Chondrocyte (in vitro differentiated cells): ENCODE results near the gene CCDC142. TPM values are rescaled to one million over a fixed set of nuclear protein-coding genes. Genes with fewer than 3 reads are reported as not detected.

Experiments
- DNase-seq: peaks from one replicate; pipeline ENCODE4 v3.0.0; 2021; ENCODE audit warnings: mixed read lengths, low spot score
- H3K27ac Mint-ChIP-seq: one replicate; pipeline ENCODE4 v1.8.0; 2021; ENCODE audit warnings: mild to moderate bottlenecking, moderate library complexity, mixed read lengths; ENCODE audit not compliant: unreplicated experiment
- H3K27me3 Mint-ChIP-seq: 2 replicates; pipeline ENCODE4 v1.8.0; 2021; ENCODE audit warnings: low read depth, mixed read lengths
- H3K36me3 Mint-ChIP-seq: 2 replicates; pipeline ENCODE4 v1.8.0; 2021; ENCODE audit warnings: low read depth, mixed read lengths
- H3K4me1 Mint-ChIP-seq: 2 replicates; pipeline ENCODE4 v1.8.0; 2021; ENCODE audit warnings: low read depth, mild to moderate bottlenecking, mixed read lengths
- H3K4me3 Mint-ChIP-seq: one replicate; pipeline ENCODE4 v1.8.0; 2021; ENCODE audit warnings: mild to moderate bottlenecking, moderate library complexity, mixed read lengths; ENCODE audit not compliant: unreplicated experiment
- H3K9me3 Mint-ChIP-seq: 2 replicates; pipeline ENCODE4 v1.8.0; 2021; ENCODE audit warnings: low read depth, mixed read lengths
- CTCF ChIP-seq: fragments of 200-600 bp; sonication (generic); IDR thresholded peaks from 2 replicates; pipeline ENCODE4 v1.5.0; 2021; ENCODE audit warnings: antibody characterized with exemption, mild to moderate bottlenecking, moderate library complexity
- total RNA-seq: library from RNA; stranded (reverse); gene quantifications from 3 replicates; pipeline ENCODE4 v1.2.1, GENCODE V29; 2021

CCDC142 gene
- total RNA-seq, 1 donor from 2014 or later: 12.7 TPM

DNA sequence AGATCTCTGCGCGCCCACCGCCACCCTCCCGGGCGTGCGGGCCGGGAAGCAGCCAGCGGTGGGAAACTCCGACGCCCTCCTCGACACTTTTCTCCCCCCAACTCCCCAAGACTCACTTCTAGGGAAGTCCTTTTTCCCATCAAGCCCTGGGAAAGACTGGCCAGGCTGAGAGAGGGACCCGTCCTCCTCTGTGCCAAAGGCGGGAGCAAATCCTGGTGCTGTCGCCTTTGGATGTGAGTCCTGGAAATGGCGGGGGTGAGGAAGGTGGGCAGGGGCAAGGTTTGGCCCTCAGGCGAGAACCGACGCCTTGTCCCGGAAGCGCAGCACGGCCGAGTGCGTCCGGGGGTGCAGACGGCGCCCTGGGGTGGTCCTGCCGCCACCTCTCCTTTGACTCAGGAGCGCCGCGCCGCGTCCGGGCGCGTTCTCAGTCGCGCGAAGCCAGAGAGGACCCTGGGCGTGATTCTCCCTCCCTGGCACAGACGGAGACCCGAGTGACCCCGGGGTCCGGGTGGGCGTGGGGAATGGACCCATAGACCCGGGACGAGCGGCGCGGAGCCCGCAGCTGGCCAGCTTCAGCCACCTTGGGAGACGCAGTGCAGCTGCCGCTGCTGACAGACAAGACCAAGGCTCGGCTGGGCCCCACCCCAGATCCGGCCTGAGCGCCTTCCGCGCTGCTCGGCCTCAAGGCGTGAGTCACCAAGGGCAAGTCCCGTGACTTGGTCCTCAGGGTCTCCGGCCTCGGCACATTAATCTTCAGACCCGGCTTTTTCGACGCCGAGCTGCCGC, 20.1 kb upstream of the CCDC142 start:
- Mint-ChIP-seq H3K4me3 (peak overlapping the region; percentile 71), H3K27ac (peak overlapping the region; percentile 85), H3K27me3 (peaks cover 18% of the 10 kb centered on the region), H3K36me3 (peaks cover 12% of the 10 kb centered on the region), H3K4me1 (peaks cover 68% of the 10 kb centered on the region), H3K9me3 (no peaks in the 10 kb centered on the region)
- no peak for DNase-seq
- peak; percentile 71 for TF ChIP-seq CTCF

DNA sequence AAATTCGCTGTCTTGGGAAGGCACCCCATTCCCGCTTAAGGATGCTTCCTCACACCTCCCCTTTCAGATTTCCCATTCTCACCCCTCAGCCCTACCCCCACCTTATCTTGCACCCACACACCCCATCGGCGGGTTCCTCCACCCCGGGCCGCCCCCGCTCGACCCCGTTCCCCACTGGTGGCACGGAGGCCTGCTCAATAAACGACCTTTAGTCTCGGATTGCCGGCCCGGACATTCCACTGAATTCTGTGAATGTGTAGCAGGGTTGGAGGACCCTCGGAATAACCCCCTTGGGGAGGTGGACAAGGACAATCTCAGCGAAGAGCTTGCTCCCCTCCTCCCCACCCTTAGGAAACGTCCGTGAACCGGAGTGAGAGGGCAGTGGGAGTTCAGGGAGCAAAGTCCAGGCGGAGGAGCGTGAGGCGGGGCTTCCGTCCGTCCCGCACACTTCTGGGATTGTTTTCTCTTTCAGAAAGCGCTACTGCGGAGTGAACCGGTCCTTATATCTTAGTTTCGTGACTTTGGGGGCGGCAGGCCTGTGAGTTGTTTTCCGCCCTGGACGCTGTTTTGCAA, 19.4 kb upstream of the CCDC142 start:
- peaks cover 22% of the 10 kb centered on the region for H3K27me3 Mint-ChIP-seq
- no peak for DNase-seq
- H3K27ac Mint-ChIP-seq: no peak overlapping the region
- no peaks in the 10 kb centered on the region for H3K9me3 Mint-ChIP-seq
- H3K36me3 Mint-ChIP-seq: peaks cover 12% of the 10 kb centered on the region
- peak overlapping the region; percentile 71 for H3K4me3 Mint-ChIP-seq
- no peak for TF ChIP-seq CTCF
- H3K4me1 Mint-ChIP-seq: peaks cover 74% of the 10 kb centered on the region

DNA sequence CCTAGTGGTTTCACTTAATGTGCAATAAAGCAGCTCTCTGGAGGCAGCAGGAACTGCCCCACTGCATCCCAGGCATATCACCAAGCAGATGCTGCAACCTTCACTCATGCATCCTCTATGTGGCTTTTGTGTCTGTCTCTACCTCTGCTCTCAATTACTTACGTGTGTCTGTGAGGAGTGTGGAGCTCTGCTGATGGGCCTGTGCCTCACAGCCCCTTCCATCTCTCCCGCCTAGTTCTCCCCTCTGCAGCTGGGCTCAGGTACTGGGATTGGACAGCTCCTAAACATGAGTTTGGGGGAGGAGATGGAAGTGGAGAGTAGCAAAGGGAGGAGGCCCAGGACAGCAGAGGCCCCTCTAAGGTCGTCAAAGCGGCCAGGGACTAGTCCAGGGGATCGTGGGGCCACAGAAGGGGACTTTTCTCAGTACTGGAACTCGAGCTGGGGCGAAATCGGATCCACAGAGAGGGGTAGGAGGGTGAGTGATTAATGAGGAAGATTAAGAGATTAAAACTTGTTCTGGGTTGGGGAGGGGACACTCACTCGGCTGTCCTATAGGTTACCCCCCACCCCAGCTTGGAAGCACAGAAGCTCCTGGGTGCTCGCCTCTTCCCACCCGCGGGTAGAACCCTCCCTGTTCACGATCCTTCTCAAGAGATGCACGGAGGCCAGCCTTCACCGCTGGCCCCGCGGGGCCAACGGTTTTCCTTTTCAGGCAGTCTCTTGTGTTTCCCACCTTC, 18.7 kb upstream of the CCDC142 start:
- peaks cover 68% of the 10 kb centered on the region for H3K4me1 Mint-ChIP-seq
- TF ChIP-seq CTCF: no peak
- no peaks in the 10 kb centered on the region for H3K9me3 Mint-ChIP-seq
- H3K27me3 Mint-ChIP-seq: peaks cover 25% of the 10 kb centered on the region
- H3K27ac Mint-ChIP-seq: no peak overlapping the region
- no peak for DNase-seq
- peaks cover 9% of the 10 kb centered on the region for H3K36me3 Mint-ChIP-seq
- H3K4me3 Mint-ChIP-seq: peak overlapping the region; percentile 71

- Mint-ChIP-seq H3K4me3 (no peak overlapping the region), H3K9me3 (no peaks in the 10 kb centered on the region), H3K27me3 (peaks cover 25% of the 10 kb centered on the region), H3K36me3 (peaks cover 8% of the 10 kb centered on the region), H3K27ac (no peak overlapping the region), H3K4me1 (peaks cover 59% of the 10 kb centered on the region)
- no peak for DNase-seq
- no peak for TF ChIP-seq CTCF
Observed at GRCh38 chr2:74500578-74500946, 17.8 kb upstream of the CCDC142 start.

DNA sequence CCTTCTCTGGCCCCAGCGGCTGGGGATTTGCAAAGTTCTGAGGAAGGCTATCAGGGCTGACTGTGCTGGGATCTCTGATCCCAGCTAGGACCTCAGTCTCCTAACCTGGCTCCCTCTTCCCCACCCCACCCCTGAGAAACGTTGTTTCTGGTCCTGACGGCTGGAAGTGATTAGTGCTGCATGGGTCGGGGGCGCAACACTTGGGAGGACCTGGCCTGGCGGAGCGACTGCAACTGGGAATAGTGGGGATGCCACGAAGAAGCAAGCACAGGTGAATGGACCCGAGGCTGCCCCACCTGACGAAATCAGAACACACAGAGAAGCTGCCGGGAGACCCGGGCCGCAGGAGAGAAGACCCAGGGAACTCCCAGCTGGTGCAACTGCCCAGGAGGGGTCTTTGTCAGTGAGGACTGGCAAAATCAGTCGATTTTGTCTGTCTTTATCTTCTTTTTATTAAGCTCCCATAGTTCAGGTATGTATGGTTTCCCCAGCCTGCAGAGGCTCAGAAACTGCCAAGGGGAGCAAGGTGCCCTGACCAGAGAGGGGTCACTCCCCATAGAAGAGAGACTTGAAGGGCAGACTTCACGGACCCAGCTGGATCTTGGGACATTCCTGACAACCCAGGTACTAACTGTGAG, 17.3 kb upstream of the CCDC142 start:
- Mint-ChIP-seq H3K4me3 (no peak overlapping the region), H3K36me3 (peaks cover 7% of the 10 kb centered on the region), H3K4me1 (peaks cover 54% of the 10 kb centered on the region), H3K27me3 (peaks cover 25% of the 10 kb centered on the region), H3K9me3 (no peaks in the 10 kb centered on the region), H3K27ac (no peak overlapping the region)
- TF ChIP-seq CTCF: no peak
- DNase-seq: no peak
